OCI-LY7 (cell line): ENCODE measurements around the gene SLC9A3.

Source experiments
- CTCF ChIP-seq: fragments of 200-600 bp; sonication (generic); conservative IDR thresholded peaks from 2 replicates; pipeline ENCODE4 v1.5.1; 2014; ENCODE audit warnings: mild to moderate bottlenecking, antibody characterized with exemption, low read length, moderate library complexity, mixed read lengths
- EZH2phosphoT487 ChIP-seq: fragments of 200-600 bp; sonication (generic); IDR thresholded peaks from 2 replicates; pipeline ENCODE4 v1.6.1; 2018; ENCODE audit warnings: low read depth, borderline replicate concordance, mild to moderate bottlenecking, mixed run types, antibody characterized with exemption, low read length, moderate library complexity, mixed read lengths

- TF ChIP-seq CTCF = no peak
- TF ChIP-seq EZH2phosphoT487 = no peak
Measured at GRCh38 chr5:560792-561166, 36.5 kb upstream of the SLC9A3 start.
